ENCODE data around the gene IL18. TPM values are rescaled to one million over a fixed set of nuclear protein-coding genes. Genes with fewer than 3 reads are reported as not detected.

The IL18 gene
- total and polyA plus RNA-seq, 2 donors (not counting 1 experiment from before 2014, with no cell fraction given): 0.67 to 1.6 TPM

- Histone ChIP-seq H3K4me1 (ENCODE audit: control insufficient read depth in 2 of 2, insufficient read depth in 2 of 2, low read length in 2 of 2) (peaks cover 0 to 4% of the 10 kb centered on the region in 2 donors), H4K20me1 (ENCODE audit: control insufficient read depth, insufficient read depth, low read length, poor library complexity, severe bottlenecking) (no peaks in the 10 kb centered on the region), H3K79me2 (ENCODE audit: control insufficient read depth, insufficient read depth, low read length) (no peaks in the 10 kb centered on the region), H3K9me3 (ENCODE audit: control extremely low read depth in 1 of 3, control insufficient read depth in 2 of 3, insufficient read depth in 1 of 3, low read length in 2 of 3) (no peaks in the 10 kb centered on the region), H3K4me3 (ENCODE audit: control extremely low read depth in 1 of 5, extremely low read depth in 1 of 5, insufficient read depth in 1 of 5, low read depth in 2 of 5, low read length in 4 of 5) (no peak overlapping the region), H3K27ac (ENCODE audit: low read length in 2 of 2) (no peak overlapping the region), H2AFZ (ENCODE audit: insufficient read depth, low read depth, low read length, poor library complexity, severe bottlenecking) (no peak overlapping the region), H3K36me3 (replicated peaks in 1 of 2; ENCODE audit: control extremely low read depth in 1 of 2, control insufficient read depth in 1 of 2, extremely low read depth in 1 of 2, insufficient read depth in 2 of 2, low read length in 1 of 2) (no peaks in the 10 kb centered on the region), H3K27me3 (replicated peaks in 1 of 4; ENCODE audit: control extremely low read depth in 1 of 4, control insufficient read depth in 3 of 4, insufficient read depth in 4 of 4, low read length in 3 of 4) (no peaks in the 10 kb centered on the region), H3K9ac (ENCODE audit: low read length) (no peak overlapping the region), H3K4me2 (replicated peaks; ENCODE audit: low read depth, low read length, poor library complexity, severe bottlenecking) (no peak overlapping the region)
- ChIA-PET POLR2A (no interaction called here), CTCF (no interaction called here)
- Mint-ChIP-seq H3K4me1 (peaks cover 8% of the 10 kb centered on the region), H3K9me3 (ENCODE audit: insufficient read depth) (no peaks in the 10 kb centered on the region), H3K27ac (no peak overlapping the region), H3K27me3 (no peaks in the 10 kb centered on the region), H3K4me3 (no peak overlapping the region)
- DNase-seq: no peak
- intact Hi-C loops (cut with micrococcal nuclease): no loop called here
- no peak for ATAC-seq (ENCODE audit: low read depth)
- TF ChIP-seq EZH2 (IDR thresholded peaks at IDR 0.05; ENCODE audit: borderline replicate concordance, insufficient read depth, low read depth, low read length, poor library complexity, severe bottlenecking): no peak
- TF ChIP-seq, protein P1, sequence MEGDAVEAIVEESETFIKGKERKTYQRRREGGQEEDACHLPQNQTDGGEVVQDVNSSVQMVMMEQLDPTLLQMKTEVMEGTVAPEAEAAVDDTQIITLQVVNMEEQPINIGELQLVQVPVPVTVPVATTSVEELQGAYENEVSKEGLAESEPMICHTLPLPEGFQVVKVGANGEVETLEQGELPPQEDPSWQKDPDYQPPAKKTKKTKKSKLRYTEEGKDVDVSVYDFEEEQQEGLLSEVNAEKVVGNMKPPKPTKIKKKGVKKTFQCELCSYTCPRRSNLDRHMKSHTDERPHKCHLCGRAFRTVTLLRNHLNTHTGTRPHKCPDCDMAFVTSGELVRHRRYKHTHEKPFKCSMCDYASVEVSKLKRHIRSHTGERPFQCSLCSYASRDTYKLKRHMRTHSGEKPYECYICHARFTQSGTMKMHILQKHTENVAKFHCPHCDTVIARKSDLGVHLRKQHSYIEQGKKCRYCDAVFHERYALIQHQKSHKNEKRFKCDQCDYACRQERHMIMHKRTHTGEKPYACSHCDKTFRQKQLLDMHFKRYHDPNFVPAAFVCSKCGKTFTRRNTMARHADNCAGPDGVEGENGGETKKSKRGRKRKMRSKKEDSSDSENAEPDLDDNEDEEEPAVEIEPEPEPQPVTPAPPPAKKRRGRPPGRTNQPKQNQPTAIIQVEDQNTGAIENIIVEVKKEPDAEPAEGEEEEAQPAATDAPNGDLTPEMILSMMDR (IDR thresholded peaks at IDR 0.05): no peak
Measured at GRCh38 chr11:112186304-112186703, 22.4 kb upstream of the IL18 start.

- Histone ChIP-seq H3K27me3 (replicated peaks in 1 of 4; ENCODE audit: control extremely low read depth in 1 of 4, control insufficient read depth in 3 of 4, insufficient read depth in 4 of 4, low read length in 3 of 4) (no peaks in the 10 kb centered on the region), H3K4me1 (ENCODE audit: control insufficient read depth in 2 of 2, insufficient read depth in 2 of 2, low read length in 2 of 2) (peaks cover 0 to 4% of the 10 kb centered on the region in 2 donors), H3K4me3 (ENCODE audit: control extremely low read depth in 1 of 5, extremely low read depth in 1 of 5, insufficient read depth in 1 of 5, low read depth in 2 of 5, low read length in 4 of 5) (no peak overlapping the region), H3K79me2 (ENCODE audit: control insufficient read depth, insufficient read depth, low read length) (no peaks in the 10 kb centered on the region), H3K9ac (ENCODE audit: low read length) (no peak overlapping the region), H3K36me3 (replicated peaks in 1 of 2; ENCODE audit: control extremely low read depth in 1 of 2, control insufficient read depth in 1 of 2, extremely low read depth in 1 of 2, insufficient read depth in 2 of 2, low read length in 1 of 2) (no peaks in the 10 kb centered on the region), H3K4me2 (replicated peaks; ENCODE audit: low read depth, low read length, poor library complexity, severe bottlenecking) (no peak overlapping the region), H3K27ac (ENCODE audit: low read length in 2 of 2) (no peak overlapping the region), H2AFZ (ENCODE audit: insufficient read depth, low read depth, low read length, poor library complexity, severe bottlenecking) (no peak overlapping the region), H4K20me1 (ENCODE audit: control insufficient read depth, insufficient read depth, low read length, poor library complexity, severe bottlenecking) (no peaks in the 10 kb centered on the region), H3K9me3 (ENCODE audit: control extremely low read depth in 1 of 3, control insufficient read depth in 2 of 3, insufficient read depth in 1 of 3, low read length in 2 of 3) (no peaks in the 10 kb centered on the region)
- Mint-ChIP-seq H3K4me1 (peaks cover 8% of the 10 kb centered on the region), H3K27ac (no peak overlapping the region), H3K9me3 (ENCODE audit: insufficient read depth) (no peaks in the 10 kb centered on the region), H3K4me3 (no peak overlapping the region), H3K27me3 (no peaks in the 10 kb centered on the region)
- ChIA-PET CTCF (no interaction called here), POLR2A (no interaction called here)
- intact Hi-C loops (cut with micrococcal nuclease): no loop called here
- DNase-seq (no peak), ATAC-seq (ENCODE audit: low read depth) (no peak)
- TF ChIP-seq EZH2 (IDR thresholded peaks at IDR 0.05; ENCODE audit: borderline replicate concordance, insufficient read depth, low read depth, low read length, poor library complexity, severe bottlenecking): no peak
- TF ChIP-seq, protein P1 (IDR thresholded peaks at IDR 0.05): no peak
Measured at GRCh38 chr11:112185883-112186282, 22.0 kb upstream of the IL18 start.
